Hepatocyte (in vitro differentiated cells): ENCODE measurements around the gene ADAM11.

Experiments used
- EZH2 ChIP-seq: fragments of 200-600 bp; sonication (generic); IDR thresholded peaks from 2 replicates; pipeline ENCODE4 v1.6.1; 2016; ENCODE audit warnings: antibody characterized with exemption, mild to moderate bottlenecking, borderline replicate concordance
- EZH2phosphoT487 ChIP-seq: fragments of 200-600 bp; sonication (generic); IDR thresholded peaks from one replicate; pipeline ENCODE4 v1.6.1; 2018; ENCODE audit warnings: antibody characterized with exemption, mild to moderate bottlenecking, low read depth, moderate library complexity; ENCODE audit not compliant: unreplicated experiment, severe bottlenecking
- TF ChIP-seq, protein P1 (sequence below): fragments of 200-600 bp; sonication (generic); IDR thresholded peaks from 2 replicates; pipeline ENCODE4 v1.5.1; 2016; ENCODE audit warnings: antibody characterized with exemption, mild to moderate bottlenecking; ENCODE audit not compliant: poor library complexity

DNA sequence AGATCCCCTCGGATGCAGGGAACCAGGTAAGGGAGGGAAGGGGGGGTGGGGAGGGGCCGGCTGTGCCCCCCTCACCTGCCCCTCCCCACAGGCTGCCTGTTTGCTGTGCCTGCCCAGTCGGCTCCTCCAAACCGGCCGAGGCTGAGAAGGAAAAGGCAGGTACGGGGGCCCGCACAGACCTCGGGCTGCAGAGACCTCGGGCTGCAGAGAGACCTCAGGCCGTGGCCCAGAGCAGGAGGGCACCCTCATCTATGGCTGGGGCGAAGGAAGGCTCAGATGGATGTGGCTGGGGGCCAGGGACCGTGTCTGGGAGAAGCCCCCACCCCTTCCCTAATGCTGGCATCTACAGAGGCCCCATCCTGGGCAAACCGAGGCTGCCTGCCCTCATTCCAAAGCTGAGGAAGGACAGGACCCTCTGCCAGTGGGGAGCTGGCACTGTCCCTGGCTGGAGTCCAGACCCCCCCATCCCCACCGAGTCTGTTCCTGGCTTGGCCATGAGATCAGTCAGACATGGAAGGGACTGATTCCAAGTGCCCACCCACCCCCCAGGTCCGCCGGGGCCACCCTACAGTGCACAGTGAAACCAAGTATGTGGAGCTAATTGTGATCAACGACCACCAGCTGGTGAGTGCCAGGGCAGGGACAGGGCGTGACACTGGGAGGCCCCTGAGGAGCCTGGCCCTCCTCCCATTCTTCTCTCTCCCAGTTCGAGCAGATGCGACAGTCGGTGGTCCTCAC lies 13.7 kb downstream of the ADAM11 start:
- TF ChIP-seq, protein P1, sequence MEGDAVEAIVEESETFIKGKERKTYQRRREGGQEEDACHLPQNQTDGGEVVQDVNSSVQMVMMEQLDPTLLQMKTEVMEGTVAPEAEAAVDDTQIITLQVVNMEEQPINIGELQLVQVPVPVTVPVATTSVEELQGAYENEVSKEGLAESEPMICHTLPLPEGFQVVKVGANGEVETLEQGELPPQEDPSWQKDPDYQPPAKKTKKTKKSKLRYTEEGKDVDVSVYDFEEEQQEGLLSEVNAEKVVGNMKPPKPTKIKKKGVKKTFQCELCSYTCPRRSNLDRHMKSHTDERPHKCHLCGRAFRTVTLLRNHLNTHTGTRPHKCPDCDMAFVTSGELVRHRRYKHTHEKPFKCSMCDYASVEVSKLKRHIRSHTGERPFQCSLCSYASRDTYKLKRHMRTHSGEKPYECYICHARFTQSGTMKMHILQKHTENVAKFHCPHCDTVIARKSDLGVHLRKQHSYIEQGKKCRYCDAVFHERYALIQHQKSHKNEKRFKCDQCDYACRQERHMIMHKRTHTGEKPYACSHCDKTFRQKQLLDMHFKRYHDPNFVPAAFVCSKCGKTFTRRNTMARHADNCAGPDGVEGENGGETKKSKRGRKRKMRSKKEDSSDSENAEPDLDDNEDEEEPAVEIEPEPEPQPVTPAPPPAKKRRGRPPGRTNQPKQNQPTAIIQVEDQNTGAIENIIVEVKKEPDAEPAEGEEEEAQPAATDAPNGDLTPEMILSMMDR: no peak
- TF ChIP-seq EZH2 (no peak), EZH2phosphoT487 (no peak)
